GM19324 (cell line): ENCODE results near the gene RARRES2.
"Not testable (repeated sequence)": the region's sequence is repeated elsewhere in the genome, so short reads cannot be mapped to it uniquely, and the experiment has no call there.

Source experiments
- ATAC-seq: cut with Tn5 transposase; IDR thresholded peaks from one replicate; pipeline ENCODE4 v1.9.1; 2021; ENCODE audit warnings: mild to moderate bottlenecking, moderate library complexity; ENCODE audit not compliant: unreplicated experiment, low FRiP score

The RARRES2 gene

GRCh38 chr7:150297978-150298377 lies 43.5 kb downstream of the RARRES2 start:
- not testable (repeated sequence) for ATAC-seq

- not testable (repeated sequence) for ATAC-seq
These were observed 44.6 kb downstream of the RARRES2 start for GRCh38 chr7:150296802-150297201.

- ATAC-seq, result not testable (repeated sequence)
These were observed 45.8 kb downstream of the RARRES2 start for GRCh38 chr7:150295614-150296013.

GRCh38 chr7:150295027-150295426 lies 46.4 kb downstream of the RARRES2 start:
- ATAC-seq, result not testable (repeated sequence)

- ATAC-seq, result not testable (repeated sequence)
These were observed 51.1 kb downstream of the RARRES2 start for GRCh38 chr7:150290317-150290716.

GRCh38 chr7:150288816-150289215 lies 52.6 kb downstream of the RARRES2 start:
- ATAC-seq, result not testable (repeated sequence)
